Sciatic nerve (tissue), 2 donors: ENCODE results near the gene ZC3H7B. TPM values are rescaled to one million over a fixed set of nuclear protein-coding genes. Genes with fewer than 3 reads are reported as not detected.
"Not testable (repeated sequence)": the region's sequence is repeated elsewhere in the genome, so short reads cannot be mapped to it uniquely, and the experiment has no call there.

ENCODE experiments used
- ATAC-seq: fragments of 200-7000 bp; cut with Tn5 transposase; one replicate; pipeline ENCODE4 v1.9.1; 2020; ENCODE audit warnings: mild to moderate bottlenecking, moderate library complexity
- DNase-seq: peaks from one replicate; pipeline ENCODE4 v3.0.0-alpha.2; 2020; ENCODE audit warnings: low spot score
- intact Hi-C: fragments of 100-400 bp; cut with DNase I; formaldehyde crosslinking; loops from one replicate; pipeline ENCODE4 v1.14.2; 2022
- total RNA-seq: library from RNA; stranded (reverse); fragmentation: NEBNext Ultra II Directional; extraction: Animal tissue kit (Norgen Biotek cat#: 25700); gene quantifications from one replicate; pipeline ENCODE4 v1.2.1, GENCODE V29; 2021
- donor health status: DM: no; HTN: no; CAD: no.
- donor health status: DM: no; HTN: no; CAD: no.

The ZC3H7B gene
- total RNA-seq: 72.6 TPM

- ATAC-seq: peak; percentile 95
- DNase-seq: peak; percentile 85
- intact Hi-C loops: no loop called here
Measured at GRCh38 chr22:41301085-41302020, at the start of gene ZC3H7B. TSS of gene ZC3H7B (plus strand) at chr22:41301525. CDS start at chr22:41320661, 19,136 bp downstream.

GRCh38 chr22:41252365-41252764 is 49.0 kb upstream of the ZC3H7B start:
- ATAC-seq (no peak), DNase-seq (no peak)
- intact Hi-C loops: no loop called here

DNA sequence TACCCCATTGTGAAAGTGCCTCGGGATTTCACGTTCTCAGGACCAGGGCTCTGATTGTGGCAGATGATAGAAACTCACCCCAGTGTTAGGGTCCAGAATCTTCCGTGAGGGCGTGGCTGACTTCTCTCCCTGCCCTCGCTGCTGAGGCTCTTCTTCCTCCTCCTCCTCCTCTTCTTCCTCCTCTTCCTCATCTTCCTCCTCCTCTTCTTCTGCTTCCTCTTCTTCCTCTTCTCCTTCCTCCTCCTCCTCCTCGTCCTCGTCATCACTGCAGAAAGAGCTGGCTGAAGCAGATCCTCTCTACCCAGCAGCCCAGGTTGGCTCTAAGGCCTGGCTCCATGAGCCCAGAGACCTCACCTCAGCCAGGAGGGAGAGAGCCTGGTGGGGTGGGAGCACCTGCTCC is 47.1 kb upstream of the ZC3H7B start:
- ATAC-seq: no peak
- intact Hi-C loops: no loop called here
- no peak for DNase-seq

- DNase-seq (no peak), ATAC-seq (peak; percentile 72)
- intact Hi-C loops: no loop called here
Measured at GRCh38 chr22:41256254-41257253, 44.8 kb upstream of the ZC3H7B start.

GRCh38 chr22:41257696-41258095 is 43.6 kb upstream of the ZC3H7B start:
- ATAC-seq (no peak), DNase-seq (no peak)
- intact Hi-C loops: no loop called here

DNA sequence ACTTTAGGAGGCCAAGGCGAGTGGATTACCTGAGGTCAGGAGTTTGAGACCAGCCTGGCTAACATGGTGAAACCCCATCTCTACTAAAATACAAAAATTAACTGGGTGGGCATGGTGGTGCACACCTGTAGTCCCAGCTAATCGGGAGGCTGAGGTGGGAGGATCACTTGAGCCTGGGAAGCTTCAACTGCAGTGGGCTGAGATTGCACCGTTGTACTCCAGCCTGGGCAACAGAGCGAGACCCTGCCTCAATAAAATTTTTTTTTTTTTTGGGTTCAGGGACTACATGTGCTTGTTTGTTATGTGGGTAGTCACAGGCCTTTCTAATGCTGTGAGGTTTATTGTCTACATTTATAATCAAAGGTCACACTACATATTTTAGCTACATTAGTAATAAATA is 41.6 kb upstream of the ZC3H7B start:
- ATAC-seq, intact Hi-C loops, DNase-seq: not testable (repeated sequence)

GRCh38 chr22:41260871-41261270 is 40.5 kb upstream of the ZC3H7B start:
- DNase-seq (no peak), ATAC-seq (peak; percentile 8)
- intact Hi-C loops: no loop called here

DNA sequence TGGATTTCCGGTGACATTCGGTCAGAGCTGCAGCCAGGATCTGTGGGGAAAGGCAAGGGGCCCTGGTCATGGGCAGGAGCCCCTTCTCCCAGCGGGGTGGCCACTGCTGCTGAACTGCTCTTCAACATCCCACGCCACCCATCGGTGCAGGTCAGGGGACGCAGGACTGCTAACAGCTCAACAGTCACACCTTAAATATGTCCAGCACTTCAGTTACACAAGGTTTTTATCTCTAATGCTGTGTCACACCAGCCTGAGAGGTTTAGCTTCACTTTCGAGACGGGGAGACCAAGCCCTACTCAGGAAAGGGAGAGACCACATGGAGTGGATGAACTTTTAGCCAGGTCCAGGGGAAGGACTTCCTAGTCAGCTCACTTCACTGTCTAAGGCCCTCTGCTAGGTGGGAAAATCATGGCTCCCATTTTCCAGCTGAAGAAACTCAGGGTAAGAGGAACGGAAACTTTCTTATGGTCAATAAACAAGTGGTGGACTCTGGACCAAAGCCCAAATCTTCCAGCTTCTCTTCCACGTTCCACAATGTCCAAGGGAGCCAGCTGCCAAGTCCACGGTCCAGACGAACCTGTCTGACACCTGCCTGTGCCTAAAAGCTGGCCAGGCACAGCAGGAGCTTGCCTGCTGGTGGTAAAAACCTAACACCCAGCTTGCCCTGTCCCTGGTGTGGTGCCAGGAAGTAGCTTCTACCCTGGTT is 39.6 kb upstream of the ZC3H7B start:
- ATAC-seq: no peak
- no peak for DNase-seq
- intact Hi-C loops: loop anchor here (2.0 kb wide), 1 partner anchor 71 kb away; no protein-coding TSS in a partner anchor

DNA sequence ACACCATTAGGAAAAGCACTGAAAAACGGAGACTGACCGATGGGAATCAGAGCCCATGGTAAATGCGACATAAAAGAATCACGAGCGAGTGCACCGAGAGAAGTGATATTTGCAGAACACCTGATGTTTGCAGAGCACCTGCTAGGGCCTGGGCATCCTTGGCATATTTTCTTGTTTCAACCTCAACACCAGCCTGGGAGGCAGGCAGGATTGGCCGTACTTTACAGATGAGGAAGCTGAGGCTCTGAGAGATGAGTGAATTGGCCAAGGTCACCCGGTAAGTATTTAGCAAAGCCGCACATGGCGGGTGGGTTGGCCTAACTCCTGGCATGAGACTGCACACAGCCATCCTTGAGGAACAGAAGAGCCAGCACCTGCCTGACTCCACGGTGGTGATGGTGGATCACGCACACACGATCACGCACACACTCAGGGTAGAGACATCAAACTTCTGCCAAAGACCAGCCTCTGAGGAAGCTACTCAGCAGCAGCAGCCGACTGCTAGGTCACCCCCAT is 39.0 kb upstream of the ZC3H7B start:
- DNase-seq (no peak), ATAC-seq (no peak)
- intact Hi-C loops: loop anchor here (2.0 kb wide), 1 partner anchor 70 kb away; no protein-coding TSS in a partner anchor

DNA sequence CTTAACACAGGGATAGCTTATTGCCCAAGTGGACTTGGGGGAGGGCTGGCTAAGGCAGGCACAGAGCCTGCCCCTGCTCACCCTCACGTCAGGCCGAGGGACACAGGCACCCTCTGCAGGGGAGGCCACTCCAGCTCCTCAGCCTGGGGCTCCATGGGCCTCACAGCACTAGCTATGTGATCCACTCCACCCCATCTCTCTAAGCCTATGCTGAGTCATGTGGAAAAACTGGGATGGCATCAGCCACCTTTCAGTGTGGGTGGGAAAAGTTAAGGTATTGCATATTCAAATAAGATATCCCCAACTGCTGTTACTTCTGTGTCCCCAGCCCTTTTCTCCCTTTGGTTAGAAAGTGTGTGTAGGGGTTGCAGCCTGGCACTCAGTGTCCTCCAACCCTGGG is 37.6 kb upstream of the ZC3H7B start:
- DNase-seq: no peak
- intact Hi-C loops: loop anchor here (2.0 kb wide), 1 partner anchor 69 kb away; no protein-coding TSS in a partner anchor
- no peak for ATAC-seq

- ATAC-seq (no peak), DNase-seq (no peak)
- intact Hi-C loops: no loop called here
Measured at GRCh38 chr22:41264408-41264941, 36.9 kb upstream of the ZC3H7B start.

DNA sequence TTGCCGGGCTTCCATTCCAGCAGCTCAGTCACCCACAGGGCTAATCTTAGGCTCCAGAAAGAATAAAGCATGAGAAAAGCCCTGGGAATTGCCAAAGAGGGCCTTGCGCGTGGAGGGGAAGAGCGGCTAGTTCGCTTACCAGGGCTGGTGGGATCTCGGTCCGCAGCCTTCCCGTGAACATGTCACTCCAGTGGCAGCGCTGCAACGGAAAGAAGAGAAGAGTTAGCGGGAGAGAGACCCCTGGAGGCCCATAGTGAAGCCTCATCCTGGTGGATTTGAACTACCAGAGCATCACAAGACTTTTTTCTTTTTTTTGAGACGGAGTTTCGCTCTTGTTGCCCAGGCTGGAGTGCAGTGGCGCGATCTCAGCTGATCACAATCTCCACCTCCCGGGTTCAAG is 33.4 kb upstream of the ZC3H7B start:
- intact Hi-C loops: no loop called here
- no peak for ATAC-seq

GRCh38 chr22:41271787-41272186 is 29.5 kb upstream of the ZC3H7B start:
- ATAC-seq: no peak
- intact Hi-C loops: no loop called here
- DNase-seq: no peak

More for the DNA sequence above, 33.4 kb upstream of the ZC3H7B start:
- no peak for DNase-seq

DNA sequence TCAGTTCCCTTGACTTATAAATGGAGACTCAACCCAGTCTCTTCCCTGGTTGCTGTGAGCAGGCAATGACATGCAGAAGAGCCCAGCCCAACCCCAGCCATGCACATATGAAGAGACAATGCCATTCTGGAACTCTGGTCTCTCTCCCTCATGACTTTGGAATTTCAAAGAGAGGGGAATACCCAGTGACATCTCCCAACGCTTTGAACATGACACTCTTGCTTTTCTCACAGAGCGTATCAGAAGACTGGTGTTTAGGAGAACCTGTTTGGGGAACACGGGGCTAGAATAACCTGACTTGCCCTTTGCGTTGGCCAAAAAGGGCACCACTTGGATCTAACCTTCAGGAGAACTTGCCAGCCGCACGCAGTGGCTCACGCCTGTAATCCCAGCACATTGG is 28.2 kb upstream of the ZC3H7B start:
- no peak for ATAC-seq
- intact Hi-C loops: no loop called here
- no peak for DNase-seq

GRCh38 chr22:41274856-41275255 is 26.5 kb upstream of the ZC3H7B start:
- intact Hi-C loops: no loop called here
- DNase-seq (no peak), ATAC-seq (peak; percentile 64)

- intact Hi-C loops: no loop called here
- ATAC-seq (no peak), DNase-seq (no peak)
Measured at GRCh38 chr22:41280065-41280464, 21.3 kb upstream of the ZC3H7B start.

- ATAC-seq (no peak), DNase-seq (no peak)
- intact Hi-C loops: no loop called here
Measured at GRCh38 chr22:41280854-41281253, 20.5 kb upstream of the ZC3H7B start.

GRCh38 chr22:41284465-41284864 is 16.9 kb upstream of the ZC3H7B start:
- ATAC-seq (no peak), DNase-seq (no peak)
- intact Hi-C loops: no loop called here
